ENCODE measurements around the gene SMIM17. TPM values are rescaled to one million over a fixed set of nuclear protein-coding genes. Genes with fewer than 3 reads are reported as not detected.

SMIM17 gene
- 0.27 TPM in 2 replicates for total RNA-seq

- intact Hi-C loops (cut with micrococcal nuclease), result no loop called here
Measured at GRCh38 chr19:56642711-56643459, at the start of gene SMIM17. TSS of gene SMIM17 (plus strand) at chr19:56643159. CDS start at chr19:56645668, 2,509 bp downstream.

- intact Hi-C loops (cut with micrococcal nuclease), result loop anchor here (10.0 kb wide), 2 partner anchors 840 to 900 kb away; partner anchors contain the start of genes ZNF749 and ZNF773
Measured at GRCh38 chr19:56594446-56594782, 48.5 kb upstream of the SMIM17 start.

- intact Hi-C loops (cut with micrococcal nuclease), result loop anchor here (1.0 to 10.0 kb wide), 10 partner anchors 28 to 900 kb away; partner anchors contain the start of genes ZFP28, ZNF460, ZNF470 and ZNF582
Measured at GRCh38 chr19:56594783-56595547, 48.0 kb upstream of the SMIM17 start, which contains the start of gene ZNF71. TSS of gene ZNF71 (plus strand) at chr19:56595302. CDS start at chr19:56601559, 6,257 bp downstream.

- intact Hi-C loops (cut with micrococcal nuclease), result loop anchor here (1.0 to 10.0 kb wide), 10 partner anchors 28 to 899 kb away; partner anchors contain the start of genes ZFP28, ZNF460, ZNF470 and ZNF582
Measured at GRCh38 chr19:56595548-56595899, 47.4 kb upstream of the SMIM17 start.

GRCh38 chr19:56596676-56597075, 46.3 kb upstream of the SMIM17 start:
- intact Hi-C loops (cut with micrococcal nuclease), result loop anchor here (10.0 kb wide), 2 partner anchors 838 to 898 kb away; partner anchors contain the start of genes ZNF749 and ZNF773

- intact Hi-C loops (cut with micrococcal nuclease), result loop anchor here (10.0 kb wide), 2 partner anchors 837 to 897 kb away; partner anchors contain the start of genes ZNF749 and ZNF773
Measured at GRCh38 chr19:56597696-56598095, 45.3 kb upstream of the SMIM17 start.

GRCh38 chr19:56601375-56601774, 41.6 kb upstream of the SMIM17 start:
- intact Hi-C loops (cut with micrococcal nuclease), result no loop called here

- intact Hi-C loops (cut with micrococcal nuclease), result no loop called here
Measured at GRCh38 chr19:56603829-56604228, 39.1 kb upstream of the SMIM17 start.

- intact Hi-C loops (cut with micrococcal nuclease), result no loop called here
Measured at GRCh38 chr19:56608274-56608964, 34.5 kb upstream of the SMIM17 start.

- intact Hi-C loops (cut with micrococcal nuclease), result no loop called here
Measured at GRCh38 chr19:56611288-56611687, 31.7 kb upstream of the SMIM17 start.

GRCh38 chr19:56612737-56613136, 30.2 kb upstream of the SMIM17 start:
- intact Hi-C loops (cut with micrococcal nuclease), result no loop called here

GRCh38 chr19:56613639-56614038, 29.3 kb upstream of the SMIM17 start:
- intact Hi-C loops (cut with micrococcal nuclease), result no loop called here

GRCh38 chr19:56617531-56617930, 25.4 kb upstream of the SMIM17 start:
- intact Hi-C loops (cut with micrococcal nuclease), result no loop called here

- intact Hi-C loops (cut with micrococcal nuclease), result no loop called here
Measured at GRCh38 chr19:56619121-56619520, 23.8 kb upstream of the SMIM17 start.

- intact Hi-C loops (cut with micrococcal nuclease), result no loop called here
Measured at GRCh38 chr19:56622374-56622773, 20.6 kb upstream of the SMIM17 start.

GRCh38 chr19:56623006-56623405, 20.0 kb upstream of the SMIM17 start:
- intact Hi-C loops (cut with micrococcal nuclease), result no loop called here

- intact Hi-C loops (cut with micrococcal nuclease), result no loop called here
Measured at GRCh38 chr19:56625708-56626107, 17.3 kb upstream of the SMIM17 start.

GRCh38 chr19:56633021-56633420, 9.9 kb upstream of the SMIM17 start:
- intact Hi-C loops (cut with micrococcal nuclease), result no loop called here

- intact Hi-C loops (cut with micrococcal nuclease), result no loop called here
Measured at GRCh38 chr19:56637976-56638555, 4.9 kb upstream of the SMIM17 start.

GRCh38 chr19:56639217-56639616, 3.7 kb upstream of the SMIM17 start:
- intact Hi-C loops (cut with micrococcal nuclease), result no loop called here

GRCh38 chr19:56643460-56643955, 549 bp downstream of the SMIM17 start:
- intact Hi-C loops (cut with micrococcal nuclease), result no loop called here

Data from T-helper 1 cell treated with Interleukin-12 subunit alpha and Interleukin-12 subunit beta and Interleukin-4 antibody, amounts not matched to agents 30 ng/mL and 1 ng/mL, for 36 hours (primary cell).